ENCODE data around the gene PXDN.
"Not testable (repeated sequence)": the region's sequence is repeated elsewhere in the genome, so short reads cannot be mapped to it uniquely, and the experiment has no call there.

The PXDN gene

DNA sequence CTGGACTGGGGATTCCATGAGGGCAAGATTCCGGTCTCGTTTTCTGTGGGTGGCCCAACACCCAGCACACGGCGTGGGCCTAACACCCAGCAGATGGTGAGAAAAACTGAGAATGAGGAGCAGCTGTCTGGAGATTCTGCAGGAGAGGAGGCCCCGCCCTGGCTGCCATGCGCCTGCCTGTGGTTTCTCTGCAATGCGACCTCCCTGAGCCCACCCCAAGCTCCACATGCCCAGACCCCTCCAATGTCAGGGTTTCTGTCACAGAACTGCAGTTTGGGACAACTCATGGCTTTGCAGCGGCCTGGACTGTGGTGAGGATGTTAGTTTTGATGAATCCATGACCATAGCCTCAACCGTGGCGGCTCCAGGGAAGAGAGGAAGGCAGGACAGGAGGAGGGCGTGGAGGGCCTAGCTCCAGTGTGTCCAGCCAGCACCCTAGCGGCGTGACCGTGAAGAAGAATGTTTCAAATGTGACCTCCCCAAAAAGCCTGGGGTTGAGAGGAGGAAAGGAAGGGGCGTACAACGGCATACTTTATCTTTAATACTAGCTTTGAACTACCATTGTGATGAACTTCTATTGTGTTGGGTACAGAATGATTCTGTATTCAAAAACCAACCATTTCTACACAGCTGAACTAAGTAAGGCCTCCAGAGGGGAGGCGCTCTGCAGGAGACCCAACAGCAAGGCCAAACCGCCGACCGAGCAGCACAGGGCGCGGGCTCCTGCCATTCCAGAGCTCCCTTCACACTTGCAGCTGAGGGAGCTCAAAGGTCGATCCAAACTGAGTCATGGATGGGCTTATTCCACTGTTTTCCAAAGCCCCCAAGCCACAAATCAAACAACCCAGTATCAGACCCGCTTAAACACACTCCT is 3.4 kb downstream of the PXDN start:
- no peak for DNase-seq

DNA sequence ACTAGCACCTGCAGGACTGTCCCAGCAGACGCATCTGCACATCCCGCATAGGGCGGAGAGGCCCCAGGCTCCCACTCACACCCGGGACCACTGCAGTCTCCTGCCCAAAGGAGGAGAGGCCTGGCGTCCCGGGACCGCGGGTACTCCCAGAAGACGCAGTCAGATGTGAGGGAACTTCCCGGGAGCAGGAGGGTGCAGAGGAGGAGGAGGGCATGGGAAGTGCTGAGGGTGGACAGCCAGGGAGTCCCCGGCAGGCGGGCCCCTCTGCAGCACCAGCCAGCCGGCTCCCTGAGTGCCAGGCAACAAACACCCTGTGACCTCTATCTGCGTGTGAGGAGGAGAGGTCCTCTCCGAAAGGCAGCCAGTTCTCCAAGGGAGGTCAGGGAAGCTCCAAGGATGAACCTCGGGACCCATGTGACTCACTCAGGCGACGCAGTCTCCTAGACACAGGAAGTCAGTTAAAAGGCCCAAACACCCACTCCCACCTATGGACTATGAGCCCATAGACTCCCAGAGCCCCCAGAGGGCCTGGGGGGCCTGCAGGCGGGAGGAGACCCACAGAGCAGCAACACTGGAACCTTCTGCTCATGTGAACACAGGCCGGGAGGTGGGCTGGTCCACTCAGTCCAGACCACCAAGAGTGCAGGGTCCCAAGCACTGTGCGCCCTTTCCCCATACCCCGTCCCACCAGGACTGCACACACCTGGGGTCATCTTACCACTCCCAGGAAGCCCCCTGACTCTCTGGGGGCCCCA is 4.2 kb downstream of the PXDN start:
- no peak for DNase-seq

DNA sequence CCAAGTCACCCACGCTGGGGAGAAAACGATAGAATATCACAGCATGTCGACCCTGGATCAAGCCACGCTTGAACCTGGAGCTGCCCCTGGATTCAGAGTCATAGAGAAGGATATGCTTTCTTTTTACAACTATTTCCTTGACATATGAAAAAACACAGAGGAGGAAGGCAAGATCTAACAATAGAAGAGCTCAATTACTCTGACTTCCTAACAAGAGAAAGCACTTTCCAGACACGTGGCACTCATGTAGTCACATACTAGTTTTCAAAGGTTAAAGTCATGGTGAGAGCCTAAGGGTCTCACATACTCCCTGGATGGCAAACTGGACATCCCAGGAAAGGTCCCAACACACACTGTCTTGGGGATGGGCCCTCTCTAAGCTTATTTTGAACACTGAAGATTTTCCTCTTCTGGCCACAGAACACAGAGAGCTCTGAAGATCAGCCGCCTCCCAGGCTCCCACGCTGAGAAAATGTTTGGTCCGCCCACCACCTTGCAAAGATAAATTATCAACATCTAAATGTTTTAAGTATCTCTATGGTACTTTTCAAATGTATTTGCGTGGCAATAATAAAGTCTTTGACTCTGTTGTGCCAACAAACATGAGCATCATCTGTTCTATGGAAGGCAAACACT is 4.9 kb downstream of the PXDN start:
- DNase-seq, result no peak

GRCh38 chr2:1738646-1739302 is 5.5 kb downstream of the PXDN start:
- no peak for DNase-seq

DNA sequence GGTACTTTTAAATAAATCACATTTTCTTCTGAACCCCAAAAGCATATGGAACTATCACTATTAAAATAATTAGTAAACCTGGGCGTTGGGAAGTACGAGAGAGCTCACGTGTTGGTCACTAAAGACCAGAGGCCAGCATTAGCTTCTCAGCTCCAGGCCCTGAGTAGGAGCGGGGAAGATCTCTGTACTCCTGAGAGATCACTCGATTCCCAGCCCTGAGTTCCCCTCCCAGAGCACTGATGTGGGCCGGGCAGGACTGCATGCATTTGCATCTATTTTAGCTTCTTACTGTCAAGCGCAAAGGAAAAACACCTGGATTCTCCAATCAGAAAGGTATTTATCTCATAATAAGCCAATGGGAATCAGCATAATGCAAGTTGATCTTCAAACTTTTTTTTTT is 6.2 kb downstream of the PXDN start:
- no peak for DNase-seq

- DNase-seq, result peak; percentile 7
Observed at GRCh38 chr2:1736997-1737480, 7.3 kb downstream of the PXDN start.

- DNase-seq, result no peak
Observed at GRCh38 chr2:1736045-1736444, 8.3 kb downstream of the PXDN start.

- not testable (repeated sequence) for DNase-seq
Observed at GRCh38 chr2:1733298-1733697, 11.0 kb downstream of the PXDN start.

- DNase-seq, result peak; percentile 80
Observed at GRCh38 chr2:1731963-1732768, 12.1 kb downstream of the PXDN start.

DNA sequence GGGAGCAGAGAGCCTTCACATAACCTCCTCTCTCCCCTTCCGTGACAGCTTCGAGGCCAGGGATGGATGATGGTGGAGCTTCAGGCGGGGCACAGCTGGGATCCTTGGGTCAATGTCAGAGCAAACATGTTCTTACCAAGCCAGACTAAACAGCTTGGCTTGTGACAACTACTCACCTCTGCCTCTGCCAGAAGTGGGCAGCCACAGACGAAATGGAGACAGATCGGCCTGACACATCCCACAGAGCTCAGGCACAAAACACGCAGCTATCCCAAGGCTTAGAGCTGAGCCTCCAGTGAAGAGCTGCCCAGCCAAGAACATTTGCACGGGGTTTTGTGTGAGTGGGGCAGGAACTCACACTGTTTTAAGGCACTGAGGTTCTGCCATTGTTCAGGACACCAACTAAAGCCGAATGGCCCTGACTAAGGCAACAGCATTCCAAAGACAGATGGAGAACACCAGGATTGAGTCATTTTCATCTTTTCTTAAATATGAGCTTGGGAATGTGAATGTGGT is 12.8 kb downstream of the PXDN start:
- no peak for DNase-seq

GRCh38 chr2:1730015-1730927 is 14.0 kb downstream of the PXDN start:
- DNase-seq, result peak; percentile 79

DNA sequence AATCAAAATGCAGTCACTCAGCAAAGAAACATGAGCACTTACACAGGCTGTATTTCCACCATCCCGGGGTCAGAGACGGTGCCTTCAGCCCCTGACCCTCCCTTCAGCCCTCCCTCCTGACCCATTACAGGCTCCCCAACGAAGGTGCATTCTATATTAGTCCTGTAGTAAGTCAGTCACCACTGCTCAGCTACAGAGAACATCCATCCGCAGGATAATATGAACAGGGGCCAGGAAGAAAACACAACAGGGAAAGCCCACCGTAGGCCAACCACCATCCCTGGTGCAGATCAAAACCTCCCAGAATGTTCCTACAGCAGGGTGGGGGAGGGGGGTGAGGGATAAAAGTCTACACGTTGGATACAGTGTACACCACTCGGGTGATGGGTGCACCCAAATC is 15.1 kb downstream of the PXDN start:
- no peak for DNase-seq

GRCh38 chr2:1728821-1729220 is 15.5 kb downstream of the PXDN start:
- peak; percentile 39 for DNase-seq

DNA sequence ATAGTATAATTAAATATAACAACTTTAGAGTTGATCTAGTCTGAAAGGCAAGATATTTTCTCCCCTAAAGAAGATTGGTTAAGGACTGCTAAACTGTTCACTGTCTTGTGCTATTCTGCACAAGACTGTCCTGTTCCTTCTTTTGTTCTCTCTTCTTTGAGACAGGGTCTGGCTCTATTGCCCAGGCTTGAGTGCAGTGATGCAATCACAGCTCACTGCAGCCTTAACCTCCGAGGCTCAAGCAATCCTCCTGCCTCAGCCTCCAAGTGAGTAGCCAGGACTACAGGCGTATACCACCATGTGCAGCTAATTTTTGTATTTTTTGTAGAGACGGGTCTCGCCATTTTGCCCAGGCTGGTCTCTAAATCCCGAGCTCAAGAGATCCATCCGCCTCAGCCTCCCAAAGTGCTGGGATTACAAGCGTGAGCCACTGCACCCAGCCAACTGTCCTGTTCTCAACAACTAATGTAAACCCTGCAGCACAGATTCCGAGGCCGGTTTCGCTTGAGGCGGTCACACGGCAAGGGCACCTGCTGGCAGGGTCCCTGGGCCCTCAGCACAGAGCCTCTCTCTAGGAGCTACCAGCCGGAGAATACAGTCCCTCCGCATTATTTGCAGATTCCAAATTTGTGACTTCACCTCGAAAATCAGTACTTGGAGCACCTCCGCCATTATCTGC is 16.4 kb downstream of the PXDN start:
- no peak for DNase-seq

GRCh38 chr2:1727101-1727771 is 17.1 kb downstream of the PXDN start:
- no peak for DNase-seq

DNA sequence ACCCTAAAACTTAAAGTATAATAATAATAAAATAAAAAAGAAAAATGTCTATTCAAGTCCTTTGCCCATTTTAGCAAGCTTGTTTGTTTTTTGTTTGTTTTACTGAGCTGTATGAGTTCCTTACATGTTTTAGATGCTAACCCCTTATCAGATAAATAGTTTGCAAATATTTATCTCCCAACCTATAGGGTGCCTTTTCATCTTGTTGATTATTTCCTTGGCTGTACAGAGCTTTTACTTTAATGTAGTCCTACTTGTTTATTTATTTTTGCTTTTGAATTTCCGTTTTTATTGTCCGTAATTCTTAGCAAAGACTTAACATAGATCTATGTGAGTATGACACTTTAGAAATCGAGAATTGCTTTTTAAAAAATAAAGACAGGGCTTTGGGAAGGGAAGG is 17.8 kb downstream of the PXDN start:
- no peak for DNase-seq

- DNase-seq, result not testable (repeated sequence)
Observed at GRCh38 chr2:1724351-1724750, 20.0 kb downstream of the PXDN start.

DNA sequence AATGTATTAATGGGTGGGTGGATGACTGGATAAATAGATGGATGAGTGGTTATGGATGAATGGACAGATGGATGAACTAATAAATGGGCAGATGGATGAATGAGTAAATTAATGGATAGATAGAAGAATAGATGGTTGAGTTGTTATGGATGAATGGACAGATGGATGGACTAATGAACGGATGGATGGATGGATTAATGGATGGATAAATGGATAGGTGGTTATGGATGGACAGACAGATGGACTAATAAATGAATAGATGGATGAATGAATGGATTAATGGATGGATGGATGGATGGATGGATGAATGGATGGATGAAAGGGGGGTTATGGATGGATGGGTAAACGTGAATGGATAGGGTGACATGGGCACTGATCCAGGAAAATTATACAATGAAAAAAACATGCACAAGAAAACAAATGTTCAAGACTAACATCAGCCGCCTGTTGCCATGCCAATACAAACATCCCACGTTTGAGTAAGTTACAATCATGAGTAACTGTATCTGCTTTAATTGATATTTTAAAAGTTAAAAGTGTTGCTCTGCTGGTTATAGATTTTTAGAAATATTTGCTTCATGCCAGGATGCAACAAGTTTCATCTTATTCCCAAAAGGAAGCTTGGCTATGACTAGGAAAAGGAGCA is 20.8 kb downstream of the PXDN start:
- peak; percentile 44 for DNase-seq

DNA sequence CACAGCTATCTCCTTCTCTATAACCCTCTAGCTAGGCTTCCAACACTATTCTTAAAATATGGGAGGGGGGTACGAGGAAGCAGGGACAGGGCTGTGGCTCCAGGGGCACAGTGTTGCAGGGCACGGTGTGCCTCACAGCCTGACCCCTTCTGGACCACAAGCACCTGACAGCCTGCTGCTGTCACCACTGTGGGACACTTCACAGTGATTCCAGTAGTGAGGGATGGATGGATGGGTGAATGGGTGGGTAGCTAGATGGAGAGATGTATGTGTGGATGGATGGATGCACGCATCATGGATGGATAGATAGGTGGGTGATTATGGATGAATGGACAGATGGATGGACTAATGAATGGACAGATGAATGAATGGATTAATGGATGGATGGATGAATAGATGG is 21.6 kb downstream of the PXDN start:
- DNase-seq, result no peak

Measured in kidney glomerular epithelial cell (primary cell).